HG02852 (cell line): Measurements from ENCODE around the gene DLD.
"Not testable (repeated sequence)": the region's sequence is repeated elsewhere in the genome, so short reads cannot be mapped to it uniquely, and the experiment has no call there.

Experiments
- ATAC-seq: cut with Tn5 transposase; IDR thresholded peaks from one replicate; pipeline ENCODE4 v1.9.1; 2021; ENCODE audit warnings: mild to moderate bottlenecking, moderate library complexity; ENCODE audit not compliant: unreplicated experiment

DLD gene

DNA sequence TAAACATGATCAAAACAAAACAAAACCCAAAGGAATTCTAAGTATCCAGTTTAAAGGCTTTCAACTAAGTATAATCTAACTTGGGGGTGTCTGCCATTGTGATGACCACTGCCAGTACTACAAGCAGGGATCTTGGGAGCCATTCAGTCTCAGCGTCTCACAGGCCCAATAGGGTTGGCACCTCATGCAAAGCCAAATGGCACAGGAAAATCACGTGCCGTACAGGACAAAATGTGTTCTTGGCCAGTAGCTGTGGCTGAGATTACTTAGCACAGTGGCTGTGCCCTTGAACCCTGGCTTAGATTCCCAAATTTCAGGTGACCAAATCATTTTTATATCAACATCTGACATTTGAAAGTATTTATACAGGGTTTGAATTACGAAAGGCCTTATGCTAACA, 50.0 kb downstream of the DLD start:
- ATAC-seq = no peak

DNA sequence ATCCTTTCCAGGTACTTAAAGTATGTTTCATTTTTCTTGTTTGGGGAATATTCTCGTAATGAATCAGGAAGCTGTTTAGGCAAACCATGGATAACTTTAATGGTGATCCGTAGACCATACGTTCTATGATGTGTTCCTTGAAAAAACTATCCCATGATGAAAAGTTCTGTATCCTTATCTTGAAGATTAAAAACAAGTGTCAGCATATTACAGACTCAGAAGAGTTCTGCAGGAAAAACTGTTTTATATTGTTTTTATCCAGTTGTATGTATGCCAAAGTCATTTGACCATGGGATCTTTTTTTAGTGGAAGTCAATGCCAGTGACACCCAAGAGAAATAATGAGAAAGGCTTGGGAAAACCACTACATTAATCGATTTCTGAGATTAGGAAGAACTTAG, 52.0 kb downstream of the DLD start:
- ATAC-seq = no peak

DNA sequence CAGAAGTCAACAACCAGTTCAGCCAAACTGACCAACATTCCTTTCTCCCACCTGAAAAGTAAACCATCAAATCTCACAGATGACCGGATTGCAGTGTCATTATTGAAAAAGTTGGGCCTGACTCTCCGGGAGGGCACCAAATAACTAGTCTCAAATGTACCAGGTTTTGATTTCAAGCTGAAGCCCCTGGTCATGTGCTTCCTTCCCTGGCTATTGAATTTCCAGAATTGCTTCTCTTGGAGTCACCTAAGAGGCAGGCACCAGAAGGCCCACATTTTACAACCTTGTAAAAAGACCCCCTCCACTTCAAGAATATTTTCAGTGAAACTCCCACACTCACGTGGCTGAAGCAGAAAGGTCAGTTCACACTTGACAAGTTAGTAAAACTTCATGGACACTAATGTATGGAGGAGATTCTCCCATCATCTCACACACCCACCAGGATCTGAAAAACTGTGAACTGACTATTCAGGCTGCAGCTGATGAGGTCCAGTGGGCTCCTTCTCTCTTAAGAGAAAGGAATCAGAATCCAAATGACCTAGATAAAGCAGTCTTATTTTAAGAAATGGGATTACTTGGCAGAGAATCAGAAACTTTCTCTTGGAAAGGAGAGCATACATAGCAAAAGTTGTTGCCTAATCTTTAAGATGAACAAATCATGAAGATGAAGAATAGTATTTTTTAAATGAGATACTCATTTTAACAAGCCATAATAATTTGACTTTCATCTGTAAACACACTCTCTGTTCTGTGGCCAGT, 53.6 kb downstream of the DLD start:
- ATAC-seq = no peak

DNA sequence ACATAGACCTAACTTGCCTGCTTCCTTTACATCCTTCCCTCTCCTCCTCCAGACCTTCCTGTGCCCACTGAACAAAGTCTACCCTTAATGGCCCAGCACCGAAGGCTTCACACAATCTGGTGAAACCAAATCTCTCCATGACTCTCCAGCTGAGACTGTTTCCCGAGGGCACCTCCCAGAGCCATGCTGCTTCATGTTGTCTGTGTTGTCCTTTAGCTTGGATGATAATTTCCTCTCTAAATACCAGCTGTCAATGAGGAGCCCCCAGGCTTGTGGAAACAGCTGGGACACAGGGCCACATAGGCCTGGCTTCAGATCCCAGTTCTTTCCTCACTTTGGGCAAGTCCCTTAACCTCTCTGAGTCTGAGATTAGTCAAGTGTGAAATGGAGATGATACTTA, 54.3 kb downstream of the DLD start:
- no peak for ATAC-seq

DNA sequence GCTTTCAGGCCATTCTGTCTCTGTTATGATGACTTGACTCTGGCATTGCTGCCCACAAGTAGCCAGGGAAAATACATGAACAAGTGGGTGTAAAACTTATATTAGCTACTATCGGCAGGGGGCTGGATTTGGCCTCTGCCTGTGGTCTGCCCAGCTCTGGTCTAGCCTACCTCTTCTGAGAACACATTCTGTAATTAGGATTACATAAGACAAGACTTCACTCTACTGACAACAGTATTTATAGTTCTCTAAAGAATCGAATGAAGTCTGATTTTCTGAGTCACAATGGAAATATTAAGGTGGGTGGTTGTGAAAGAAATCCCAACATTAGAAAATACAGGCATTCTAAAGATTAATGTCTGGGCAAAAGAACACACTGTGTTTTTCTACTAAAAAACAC, 55.5 kb downstream of the DLD start:
- no peak for ATAC-seq

DNA sequence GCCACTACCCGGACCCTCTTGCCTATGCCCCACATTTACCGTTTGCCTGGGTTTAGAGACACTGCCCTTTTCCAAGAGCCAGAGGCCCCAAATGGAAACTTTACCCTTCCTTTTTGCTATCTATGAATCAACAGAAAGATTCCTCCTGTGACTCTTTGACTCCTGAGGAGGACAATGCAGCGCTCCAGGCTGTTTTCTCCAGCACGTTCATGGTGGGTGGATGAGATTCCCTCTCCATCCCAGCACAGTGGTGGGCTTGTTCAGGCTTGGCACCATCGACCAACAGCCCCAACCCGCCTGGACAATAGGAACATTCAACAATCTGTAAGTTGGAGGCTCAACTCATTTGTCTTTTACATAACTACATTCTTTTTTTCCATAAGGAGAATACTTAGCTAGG, 55.9 kb downstream of the DLD start:
- ATAC-seq = no peak

- no peak for ATAC-seq
Measured at GRCh38 chr7:107948645-107949442, 57.9 kb downstream of the DLD start.

DNA sequence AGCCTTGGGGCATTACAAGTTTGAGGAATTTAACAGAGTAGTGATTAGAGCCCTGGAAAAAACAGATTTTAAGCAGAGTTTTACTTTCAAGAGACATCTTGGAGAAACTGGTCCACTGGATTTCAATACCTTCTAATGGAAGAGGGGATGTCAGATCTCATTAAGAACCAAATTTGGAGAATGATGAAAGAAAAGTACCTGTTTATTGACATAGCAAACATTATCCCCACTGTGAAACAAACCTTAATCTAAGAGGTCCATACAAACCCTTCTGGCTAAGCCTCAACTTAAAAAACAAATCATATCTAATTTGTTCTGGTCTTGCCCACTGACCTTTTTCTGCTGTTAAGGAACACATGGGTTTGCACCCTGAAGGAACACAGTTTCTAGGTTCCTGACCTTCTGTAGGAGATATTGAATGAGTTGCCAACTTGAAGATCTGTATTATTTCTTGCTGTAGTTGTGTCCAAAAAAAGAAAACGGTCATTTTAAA, 58.5 kb downstream of the DLD start:
- no peak for ATAC-seq

DNA sequence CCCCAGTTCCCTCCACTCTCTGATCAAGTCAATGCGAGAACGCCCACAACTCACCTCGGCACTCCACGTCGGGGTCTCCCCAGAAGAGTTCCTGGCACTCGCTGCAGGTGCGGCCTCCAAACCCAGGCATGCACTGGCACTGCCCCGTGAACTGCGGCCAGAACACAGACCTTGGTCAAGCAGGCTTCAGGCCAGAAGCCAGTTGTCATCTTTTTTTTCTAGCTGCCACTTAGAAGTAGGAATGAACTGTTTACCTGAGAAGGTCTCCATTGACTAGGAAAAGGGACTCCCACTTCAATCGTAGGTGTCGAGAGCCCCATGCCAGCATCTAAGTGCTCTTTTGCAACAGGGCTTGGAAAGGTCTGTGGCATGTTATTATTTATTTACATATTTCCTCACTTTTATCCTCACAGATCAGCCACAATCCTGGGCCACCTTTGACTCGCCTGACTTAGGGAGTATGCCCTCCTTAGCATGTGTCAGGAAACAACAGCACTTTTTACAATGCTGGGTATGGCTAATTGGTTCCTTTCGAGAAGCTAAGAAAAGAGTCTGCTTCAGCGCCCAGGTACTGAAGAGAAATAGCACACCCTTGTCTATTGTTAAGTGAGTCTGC, 60.3 kb downstream of the DLD start:
- no peak for ATAC-seq

- no peak for ATAC-seq
Measured at GRCh38 chr7:107951896-107952295, 60.9 kb downstream of the DLD start.

- ATAC-seq = no peak
Measured at GRCh38 chr7:107953265-107953923, 62.4 kb downstream of the DLD start.

DNA sequence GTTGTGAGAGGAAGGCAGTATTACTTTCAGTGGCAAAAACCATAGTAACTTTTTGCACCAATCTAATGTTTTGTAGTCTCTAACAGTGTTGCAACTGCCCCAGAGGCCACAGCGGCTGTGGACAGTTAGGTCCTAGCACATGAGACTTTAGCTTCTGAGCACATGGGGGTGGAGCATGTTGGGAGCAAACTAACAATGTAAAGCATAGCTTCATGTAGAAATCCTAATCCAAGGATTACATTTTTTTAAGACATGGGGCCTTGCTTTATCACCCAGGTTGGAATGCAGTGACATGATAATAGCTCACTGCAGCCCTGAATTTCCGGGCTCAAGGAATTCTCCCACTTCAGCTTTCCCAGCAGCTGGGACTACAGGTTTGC, 62.9 kb downstream of the DLD start:
- ATAC-seq = no peak

DNA sequence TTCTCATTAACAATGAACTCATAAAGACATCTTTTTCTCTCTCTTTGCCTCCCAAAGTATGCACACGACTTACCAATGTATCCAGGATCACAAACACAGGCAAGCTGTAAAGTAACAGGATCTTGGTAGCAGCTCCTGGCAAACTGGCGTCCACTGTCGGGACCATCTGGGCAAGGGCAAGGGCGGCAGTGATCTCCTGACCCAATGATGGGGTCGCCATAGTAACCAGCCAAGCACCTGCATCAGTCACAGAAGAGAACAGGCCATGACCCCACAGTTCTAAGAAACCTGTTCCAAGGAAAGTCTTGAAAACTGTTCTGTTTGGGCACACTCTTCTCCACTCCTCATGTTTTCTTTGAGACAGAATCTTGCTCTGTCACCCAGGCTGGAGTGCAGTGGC, 64.4 kb downstream of the DLD start:
- ATAC-seq = no peak

- ATAC-seq = not testable (repeated sequence)
Measured at GRCh38 chr7:107956950-107957349, 66.0 kb downstream of the DLD start.

DNA sequence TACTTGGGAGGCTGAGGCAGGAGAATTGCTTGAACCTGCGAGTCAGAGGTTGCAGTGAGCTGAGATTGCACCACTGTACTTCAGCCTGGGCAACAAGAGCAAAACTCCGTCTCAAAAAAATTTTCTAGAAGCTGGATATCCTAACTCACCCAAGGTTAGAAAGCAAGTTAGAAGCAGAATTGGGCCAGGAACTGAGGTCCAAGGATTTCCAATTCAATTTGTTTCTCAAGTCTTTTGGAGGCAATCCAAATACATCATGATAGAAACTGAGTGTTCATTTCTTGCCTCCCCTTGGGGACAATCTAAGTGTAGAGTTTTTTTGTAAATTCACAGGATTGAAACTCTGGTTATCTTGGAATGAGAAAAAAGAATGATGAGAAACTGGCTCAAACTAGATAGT, 66.5 kb downstream of the DLD start:
- no peak for ATAC-seq

GRCh38 chr7:107958764-107959526, 68.0 kb downstream of the DLD start:
- ATAC-seq = no peak

GRCh38 chr7:107959527-107959898, 68.5 kb downstream of the DLD start:
- ATAC-seq = no peak

GRCh38 chr7:107960272-107960671, 69.3 kb downstream of the DLD start:
- no peak for ATAC-seq

- no peak for ATAC-seq
Measured at GRCh38 chr7:107961405-107961804, 70.4 kb downstream of the DLD start.

DNA sequence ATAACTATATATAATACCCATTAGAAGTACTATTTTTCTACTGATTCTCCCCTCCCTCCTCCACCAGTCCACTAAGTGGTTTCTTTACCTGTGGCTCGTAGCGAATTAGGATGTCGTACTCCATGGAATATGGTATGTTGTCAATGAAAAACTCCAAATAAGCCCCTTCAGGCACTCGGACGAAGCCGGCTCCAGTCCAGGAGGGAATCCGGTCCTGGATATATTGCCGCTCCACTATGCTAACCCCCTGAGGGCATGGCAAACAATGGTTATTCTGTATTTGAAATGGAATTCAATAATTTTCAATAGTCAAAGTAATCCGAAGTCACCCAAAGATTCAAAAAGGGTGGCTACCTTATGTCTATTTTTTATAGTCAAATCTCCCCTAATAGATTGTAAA, 71.8 kb downstream of the DLD start:
- no peak for ATAC-seq

DNA sequence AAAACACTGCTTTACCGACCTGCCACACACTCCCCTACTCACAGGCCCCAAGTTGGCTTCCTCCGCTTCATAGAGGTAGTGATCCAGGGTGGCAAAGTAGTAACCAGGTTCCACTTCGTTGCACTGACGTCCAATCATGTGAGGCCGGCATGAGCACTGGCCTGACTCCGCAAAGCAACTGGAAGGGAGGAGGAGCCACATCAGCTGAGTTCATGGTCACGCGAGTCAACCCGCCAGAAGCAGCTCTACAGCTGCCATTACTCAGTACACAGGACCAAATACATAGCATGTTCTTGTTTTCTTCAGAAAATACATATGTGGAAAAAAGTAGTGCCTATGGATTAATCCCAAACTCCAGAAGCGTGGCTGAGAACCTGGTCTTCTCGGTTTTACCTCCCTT, 73.5 kb downstream of the DLD start:
- ATAC-seq = no peak
